BJ (cell line): Measurements from ENCODE around the gene ST6GAL1. TPM values are rescaled to one million over a fixed set of nuclear protein-coding genes. Genes with fewer than 3 reads are reported as not detected.
"Not testable (repeated sequence)": the region's sequence is repeated elsewhere in the genome, so short reads cannot be mapped to it uniquely, and the experiment has no call there.

Experiments
- CTCF ChIA-PET: fragments of 350-600 bp; formaldehyde crosslinking; extraction: SDS; loops from one replicate; lab custom pipeline; 2021; ENCODE audit warnings: antibody characterized with exemption, inconsistent platforms; lab: Yijun Ruan, JAX
- POLR2A ChIA-PET: fragments of 300-600 bp; sonication (Branson Sonifier 250); formaldehyde crosslinking; extraction: SDS; loops from one replicate; lab custom pipeline; 2021; ENCODE audit warnings: antibody characterized with exemption; lab: Charles Lee
- DNase-seq: peaks from one replicate; pipeline ENCODE4 v3.0.0-alpha.2; 2011; ENCODE audit warnings: low read depth
- H3K27me3 ChIP-seq: 2 replicates; pipeline ENCODE4 v1.6.0; 2011; ENCODE audit warnings: low read length; ENCODE audit not compliant: control insufficient read depth, insufficient read depth
- H3K36me3 ChIP-seq: 2 replicates; pipeline ENCODE4 v1.5.1; 2011; ENCODE audit warnings: low read length; ENCODE audit not compliant: control insufficient read depth, insufficient read depth
- H3K4me3 ChIP-seq: 2 replicates; pipeline ENCODE4 v1.5.1; 2011; ENCODE audit warnings: low read depth, mild to moderate bottlenecking, control low read depth, low read length
- polyA plus RNA-seq: library from polyadenylated mRNA; depleted of rRNA; stranded (reverse); fragments of >200 nt; gene quantifications from 2 replicates; pipeline ENCODE4 v1.2.3, GENCODE V29; 2011
- TF ChIP-seq, protein P1 (sequence below): IDR thresholded peaks from 2 replicates; pipeline ENCODE4 v1.5.1; 2011; ENCODE audit warnings: low read depth, mild to moderate bottlenecking, control low read depth, inconsistent platforms, low read length, moderate library complexity; ENCODE audit not compliant: insufficient read depth

ST6GAL1 gene
- polyA plus RNA-seq, 1 experiment = 1.5 TPM

- H3K4me3 ChIP-seq = no peak overlapping the region
- H3K27me3 ChIP-seq = no peaks in the 10 kb centered on the region; the same call in 1 of the 2 replicates
- H3K36me3 ChIP-seq = no peaks in the 10 kb centered on the region
- CTCF ChIA-PET = no interaction called here
- TF ChIP-seq, protein P1, sequence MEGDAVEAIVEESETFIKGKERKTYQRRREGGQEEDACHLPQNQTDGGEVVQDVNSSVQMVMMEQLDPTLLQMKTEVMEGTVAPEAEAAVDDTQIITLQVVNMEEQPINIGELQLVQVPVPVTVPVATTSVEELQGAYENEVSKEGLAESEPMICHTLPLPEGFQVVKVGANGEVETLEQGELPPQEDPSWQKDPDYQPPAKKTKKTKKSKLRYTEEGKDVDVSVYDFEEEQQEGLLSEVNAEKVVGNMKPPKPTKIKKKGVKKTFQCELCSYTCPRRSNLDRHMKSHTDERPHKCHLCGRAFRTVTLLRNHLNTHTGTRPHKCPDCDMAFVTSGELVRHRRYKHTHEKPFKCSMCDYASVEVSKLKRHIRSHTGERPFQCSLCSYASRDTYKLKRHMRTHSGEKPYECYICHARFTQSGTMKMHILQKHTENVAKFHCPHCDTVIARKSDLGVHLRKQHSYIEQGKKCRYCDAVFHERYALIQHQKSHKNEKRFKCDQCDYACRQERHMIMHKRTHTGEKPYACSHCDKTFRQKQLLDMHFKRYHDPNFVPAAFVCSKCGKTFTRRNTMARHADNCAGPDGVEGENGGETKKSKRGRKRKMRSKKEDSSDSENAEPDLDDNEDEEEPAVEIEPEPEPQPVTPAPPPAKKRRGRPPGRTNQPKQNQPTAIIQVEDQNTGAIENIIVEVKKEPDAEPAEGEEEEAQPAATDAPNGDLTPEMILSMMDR = no peak
- POLR2A ChIA-PET = no interaction called here
- no peak for DNase-seq
These were observed 91.5 kb downstream of the ST6GAL1 start for GRCh38 chr3:187021748-187022402.

- no peak overlapping the region for H3K4me3 ChIP-seq
- DNase-seq = no peak
- ChIA-PET POLR2A (no interaction called here), CTCF (no interaction called here)
- no peaks in the 10 kb centered on the region for H3K36me3 ChIP-seq
- TF ChIP-seq, protein P1 = no peak
- H3K27me3 ChIP-seq = no peaks in the 10 kb centered on the region; the same call in 1 of the 2 replicates
These were observed 92.2 kb downstream of the ST6GAL1 start for GRCh38 chr3:187022403-187023029.

- CTCF ChIA-PET, H3K27me3 ChIP-seq: not testable (repeated sequence)
These were observed 93.0 kb downstream of the ST6GAL1 start for GRCh38 chr3:187023340-187023739.

GRCh38 chr3:187024536-187025226 lies 94.4 kb downstream of the ST6GAL1 start:
- TF ChIP-seq, protein P1 = no peak
- Histone ChIP-seq H3K4me3 (no peak overlapping the region), H3K27me3 (no peaks in the 10 kb centered on the region), H3K36me3 (no peaks in the 10 kb centered on the region)
- no peak for DNase-seq
- ChIA-PET CTCF (no interaction called here), POLR2A (no interaction called here)

More at GRCh38 chr3:187023340-187023739, 93.0 kb downstream of the ST6GAL1 start:
- POLR2A ChIA-PET, DNase-seq, H3K4me3 ChIP-seq, H3K36me3 ChIP-seq: not testable (repeated sequence)

GRCh38 chr3:187025254-187025655 lies 94.9 kb downstream of the ST6GAL1 start:
- ChIA-PET POLR2A (no interaction called here), CTCF (no interaction called here)
- no peaks in the 10 kb centered on the region for H3K27me3 ChIP-seq
- DNase-seq = no peak
- TF ChIP-seq, protein P1 = no peak
- no peaks in the 10 kb centered on the region for H3K36me3 ChIP-seq
- no peak overlapping the region for H3K4me3 ChIP-seq
